ENCODE results near the gene CPSF3.

CPSF3 gene

GRCh38 chr2:9474361-9475057, 51.1 kb downstream of the CPSF3 start, which contains the start of gene IAH1:
Gene IAH1 (plus strand): TSS chr2:9474551. CDS start chr2:9474567, 16 bp downstream.
- H3K9ac ChIP-seq (ENCODE audit: low read length) = peak within 1 kb of the TSS; percentile 90
- H3K4ac ChIP-seq (ENCODE audit: low read depth in 1 of 2, low read length in 2 of 2) = no peak within 1 kb of the TSS
- H3K36me3 ChIP-seq (ENCODE audit: control insufficient read depth in 1 of 2, insufficient read depth in 2 of 2, low read depth in 1 of 2, low read length in 2 of 2) = peaks cover 32 to 53% of the 10 kb centered on the region in 2 experiments
- H4K8ac ChIP-seq (ENCODE audit: low read length) = no peak within 1 kb of the TSS
- H3K27me3 ChIP-seq (ENCODE audit: control insufficient read depth in 1 of 2, insufficient read depth in 1 of 2, low read length in 2 of 2) = no peaks in the 10 kb centered on the region
- H2BK5ac ChIP-seq (ENCODE audit: low read depth, low read length, poor library complexity, severe bottlenecking) = peak within 1 kb of the TSS; percentile 79
- H3K18ac ChIP-seq (ENCODE audit: low read depth in 1 of 2, low read length in 2 of 2) = no peak within 1 kb of the TSS
- H3K79me1 ChIP-seq (replicated peaks; ENCODE audit: low read length, poor library complexity, severe bottlenecking) = peaks cover 2% of the 10 kb centered on the region
- no peaks in the 10 kb centered on the region for H3K9me3 ChIP-seq (ENCODE audit: control insufficient read depth, low read length)
- H3K4me2 ChIP-seq (ENCODE audit: low read length, poor library complexity, severe bottlenecking) = no peak within 1 kb of the TSS
- DNase-seq = no peak
- no peak within 1 kb of the TSS for H2BK15ac ChIP-seq (ENCODE audit: low read depth, poor library complexity, severe bottlenecking)
- H2AK5ac ChIP-seq (ENCODE audit: low read length, severe bottlenecking) = no peak within 1 kb of the TSS
- H3K27ac ChIP-seq (ENCODE audit: low read length, poor library complexity, severe bottlenecking) = no peak within 1 kb of the TSS
- peak within 1 kb of the TSS; percentile 38 to 84 for H3K4me3 ChIP-seq (ENCODE audit: insufficient read depth in 1 of 2, low read depth in 1 of 2, low read length in 2 of 2)
- WGBS = 97% methylated on average over 72 of the region's 91 CpGs
- no peak within 1 kb of the TSS for H4K91ac ChIP-seq (ENCODE audit: low read length)
- peaks cover 4% of the 10 kb centered on the region for H3K4me1 ChIP-seq (ENCODE audit: control insufficient read depth, insufficient read depth, low read depth, low read length)
- H3K23ac ChIP-seq (ENCODE audit: low read length in 2 of 2) = no peak within 1 kb of the TSS
- no peak within 1 kb of the TSS for H2AFZ ChIP-seq (ENCODE audit: low read depth, low read length)
- H2BK120ac ChIP-seq (ENCODE audit: low read depth, low read length) = no peak within 1 kb of the TSS
- H3K14ac ChIP-seq (ENCODE audit: low read length in 2 of 2) = no peak within 1 kb of the TSS
- H2BK12ac ChIP-seq (ENCODE audit: low read length in 2 of 2) = no peak within 1 kb of the TSS

DNA sequence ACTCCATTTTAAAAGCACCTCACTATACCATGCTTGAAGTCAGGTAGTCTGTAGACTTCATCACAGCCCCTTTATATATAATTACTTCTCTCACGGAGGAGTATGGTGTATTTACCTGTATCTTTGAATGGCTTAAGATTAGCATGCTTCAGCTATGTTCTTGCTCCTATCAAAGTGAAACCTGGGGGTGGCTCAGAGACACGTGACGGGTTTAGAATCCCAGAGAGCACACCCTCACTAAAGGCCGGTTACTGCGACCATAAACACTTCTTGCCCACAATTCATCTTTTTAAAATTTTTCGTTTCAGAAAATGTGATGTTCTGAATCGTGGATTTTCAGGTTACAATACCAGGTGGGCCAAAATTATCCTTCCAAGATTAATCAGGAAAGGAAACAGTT, 54.5 kb downstream of the CPSF3 start:
- H3K4me1 ChIP-seq (ENCODE audit: control insufficient read depth, insufficient read depth, low read depth, low read length) = peaks cover 6% of the 10 kb centered on the region
- no peak overlapping the region for H3K23ac ChIP-seq (ENCODE audit: low read length in 2 of 2)
- WGBS = 96% methylated on average over 6 of the region's 7 CpGs
- no peak overlapping the region for H2AFZ ChIP-seq (ENCODE audit: low read depth, low read length)
- H2BK5ac ChIP-seq (ENCODE audit: low read depth, low read length, poor library complexity, severe bottlenecking) = no peak overlapping the region
- H3K18ac ChIP-seq (ENCODE audit: low read depth in 1 of 2, low read length in 2 of 2) = no peak overlapping the region
- no peak overlapping the region for H4K91ac ChIP-seq (ENCODE audit: low read length)
- no peak overlapping the region for H4K8ac ChIP-seq (ENCODE audit: low read length)
- no peak overlapping the region for H3K4ac ChIP-seq (ENCODE audit: low read depth in 1 of 2, low read length in 2 of 2)
- H3K36me3 ChIP-seq (ENCODE audit: control insufficient read depth in 1 of 2, insufficient read depth in 2 of 2, low read depth in 1 of 2, low read length in 2 of 2) = peaks cover 34 to 64% of the 10 kb centered on the region in 2 experiments
- no peak overlapping the region for H3K14ac ChIP-seq (ENCODE audit: low read length in 2 of 2)
- no peak overlapping the region for H2BK12ac ChIP-seq (ENCODE audit: low read length in 2 of 2)
- no peak overlapping the region for H2BK120ac ChIP-seq (ENCODE audit: low read depth, low read length)
- no peak overlapping the region for H3K9ac ChIP-seq (ENCODE audit: low read length)
- no peak overlapping the region for H2BK15ac ChIP-seq (ENCODE audit: low read depth, poor library complexity, severe bottlenecking)
- no peaks in the 10 kb centered on the region for H3K9me3 ChIP-seq (ENCODE audit: control insufficient read depth, low read length)
- no peak overlapping the region for H3K4me2 ChIP-seq (ENCODE audit: low read length, poor library complexity, severe bottlenecking)
- no peak overlapping the region for H2AK5ac ChIP-seq (ENCODE audit: low read length, severe bottlenecking)
- no peak overlapping the region for H3K27ac ChIP-seq (ENCODE audit: low read length, poor library complexity, severe bottlenecking)
- DNase-seq = no peak
- no peak overlapping the region for H3K4me3 ChIP-seq (ENCODE audit: insufficient read depth in 1 of 2, low read depth in 1 of 2, low read length in 2 of 2)
- no peaks in the 10 kb centered on the region for H3K79me1 ChIP-seq (replicated peaks; ENCODE audit: low read length, poor library complexity, severe bottlenecking)
- H3K27me3 ChIP-seq (ENCODE audit: control insufficient read depth in 1 of 2, insufficient read depth in 1 of 2, low read length in 2 of 2) = no peaks in the 10 kb centered on the region

GRCh38 chr2:9478526-9478925, 55.1 kb downstream of the CPSF3 start:
- H2BK5ac ChIP-seq (ENCODE audit: low read depth, low read length, poor library complexity, severe bottlenecking) = no peak overlapping the region
- peaks cover 6% of the 10 kb centered on the region for H3K4me1 ChIP-seq (ENCODE audit: control insufficient read depth, insufficient read depth, low read depth, low read length)
- H3K18ac ChIP-seq (ENCODE audit: low read depth in 1 of 2, low read length in 2 of 2) = no peak overlapping the region
- no peak overlapping the region for H3K4ac ChIP-seq (ENCODE audit: low read depth in 1 of 2, low read length in 2 of 2)
- no peak overlapping the region for H3K4me2 ChIP-seq (ENCODE audit: low read length, poor library complexity, severe bottlenecking)
- no peak overlapping the region for H2BK12ac ChIP-seq (ENCODE audit: low read length in 2 of 2)
- no peak overlapping the region for H4K91ac ChIP-seq (ENCODE audit: low read length)
- no peak overlapping the region for H2BK15ac ChIP-seq (ENCODE audit: low read depth, poor library complexity, severe bottlenecking)
- H3K23ac ChIP-seq (ENCODE audit: low read length in 2 of 2) = no peak overlapping the region
- no peak for DNase-seq
- no peak overlapping the region for H3K4me3 ChIP-seq (ENCODE audit: insufficient read depth in 1 of 2, low read depth in 1 of 2, low read length in 2 of 2)
- no peak overlapping the region for H2BK120ac ChIP-seq (ENCODE audit: low read depth, low read length)
- H2AFZ ChIP-seq (ENCODE audit: low read depth, low read length) = no peak overlapping the region
- H3K9ac ChIP-seq (ENCODE audit: low read length) = no peak overlapping the region
- no peaks in the 10 kb centered on the region for H3K79me1 ChIP-seq (replicated peaks; ENCODE audit: low read length, poor library complexity, severe bottlenecking)
- no peak overlapping the region for H3K14ac ChIP-seq (ENCODE audit: low read length in 2 of 2)
- H3K9me3 ChIP-seq (ENCODE audit: control insufficient read depth, low read length) = no peaks in the 10 kb centered on the region
- H3K36me3 ChIP-seq (ENCODE audit: control insufficient read depth in 1 of 2, insufficient read depth in 2 of 2, low read depth in 1 of 2, low read length in 2 of 2) = peaks cover 31 to 66% of the 10 kb centered on the region in 2 experiments
- no peak overlapping the region for H2AK5ac ChIP-seq (ENCODE audit: low read length, severe bottlenecking)
- H4K8ac ChIP-seq (ENCODE audit: low read length) = no peak overlapping the region
- 88% methylated on average over 3 of the region's 3 CpGs for WGBS
- no peak overlapping the region for H3K27ac ChIP-seq (ENCODE audit: low read length, poor library complexity, severe bottlenecking)
- H3K27me3 ChIP-seq (ENCODE audit: control insufficient read depth in 1 of 2, insufficient read depth in 1 of 2, low read length in 2 of 2) = no peaks in the 10 kb centered on the region

DNA sequence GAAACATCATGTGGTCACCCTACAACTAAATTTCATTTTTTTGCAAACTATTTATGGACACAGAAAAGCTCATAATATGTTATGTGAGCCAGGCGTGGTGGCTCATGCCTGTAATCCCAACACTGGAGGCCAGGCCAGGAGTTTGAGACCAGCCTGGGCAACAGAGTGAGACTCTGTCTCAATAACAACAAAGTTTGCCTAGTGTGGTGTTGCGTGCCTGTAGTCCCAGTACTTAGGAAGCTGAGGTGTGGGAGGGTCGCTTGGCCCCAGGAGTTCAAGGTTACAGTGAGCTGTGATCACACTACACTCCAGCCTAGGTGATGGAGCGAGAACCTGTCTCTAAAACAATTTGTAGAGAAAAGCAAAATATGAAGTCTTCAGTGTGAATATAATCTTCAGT, 56.7 kb downstream of the CPSF3 start:
- H2BK15ac ChIP-seq (ENCODE audit: low read depth, poor library complexity, severe bottlenecking) = no peak overlapping the region
- no peak overlapping the region for H3K4ac ChIP-seq (ENCODE audit: low read depth in 1 of 2, low read length in 2 of 2)
- no peak overlapping the region for H3K27ac ChIP-seq (ENCODE audit: low read length, poor library complexity, severe bottlenecking)
- no peak overlapping the region for H3K23ac ChIP-seq (ENCODE audit: low read length in 2 of 2)
- no peaks in the 10 kb centered on the region for H3K9me3 ChIP-seq (ENCODE audit: control insufficient read depth, low read length)
- no peak overlapping the region for H2BK5ac ChIP-seq (ENCODE audit: low read depth, low read length, poor library complexity, severe bottlenecking)
- H3K14ac ChIP-seq (ENCODE audit: low read length in 2 of 2) = no peak overlapping the region
- no peak overlapping the region for H2BK120ac ChIP-seq (ENCODE audit: low read depth, low read length)
- H2AK5ac ChIP-seq (ENCODE audit: low read length, severe bottlenecking) = no peak overlapping the region
- H3K36me3 ChIP-seq (ENCODE audit: control insufficient read depth in 1 of 2, insufficient read depth in 2 of 2, low read depth in 1 of 2, low read length in 2 of 2) = peaks cover 29 to 83% of the 10 kb centered on the region in 2 experiments
- H3K4me2 ChIP-seq (ENCODE audit: low read length, poor library complexity, severe bottlenecking) = no peak overlapping the region
- H3K4me3 ChIP-seq (ENCODE audit: insufficient read depth in 1 of 2, low read depth in 1 of 2, low read length in 2 of 2) = no peak overlapping the region
- no peak overlapping the region for H4K91ac ChIP-seq (ENCODE audit: low read length)
- H3K27me3 ChIP-seq (ENCODE audit: control insufficient read depth in 1 of 2, insufficient read depth in 1 of 2, low read length in 2 of 2) = no peaks in the 10 kb centered on the region
- no peak overlapping the region for H3K18ac ChIP-seq (ENCODE audit: low read depth in 1 of 2, low read length in 2 of 2)
- 96% methylated on average over 3 of the region's 4 CpGs for WGBS
- H3K9ac ChIP-seq (ENCODE audit: low read length) = no peak overlapping the region
- H2AFZ ChIP-seq (ENCODE audit: low read depth, low read length) = no peak overlapping the region
- peaks cover 2% of the 10 kb centered on the region for H3K79me1 ChIP-seq (replicated peaks; ENCODE audit: low read length, poor library complexity, severe bottlenecking)
- no peak overlapping the region for H2BK12ac ChIP-seq (ENCODE audit: low read length in 2 of 2)
- DNase-seq = no peak
- no peak overlapping the region for H4K8ac ChIP-seq (ENCODE audit: low read length)
- H3K4me1 ChIP-seq (ENCODE audit: control insufficient read depth, insufficient read depth, low read depth, low read length) = peaks cover 2% of the 10 kb centered on the region

Data from mesenchymal stem cell (in vitro differentiated cells and primary cell).